IMR-90 (cell line): ENCODE measurements around the gene CGN. TPM values are rescaled to one million over a fixed set of nuclear protein-coding genes. Genes with fewer than 3 reads are reported as not detected.
A peak's percentile ranks its signal among the peaks of the same experiment; 100 is the strongest.

Experiments
- ATAC-seq: fragments of 200-7000 bp; cut with Tn5 transposase; 2 replicates; pipeline ENCODE4 v1.9.1; 2020; ENCODE audit warnings: low read depth, mild to moderate bottlenecking, moderate library complexity
- BruUV-seq: library from RNA; stranded (reverse); fragments of 400-500 nt; replicated peaks from 2 replicates; lab custom pipeline; 2021; lab: Mats Ljungman, UMichigan
- CTCF ChIA-PET: fragments of 300-600 bp; formaldehyde crosslinking; extraction: SDS; loops from one replicate; lab custom pipeline; 2021; ENCODE audit warnings: antibody characterized with exemption; lab: Yijun Ruan, JAX
- POLR2A ChIA-PET: fragments of 300-600 bp; sonication (Branson Sonifier 250); formaldehyde crosslinking; loops from one replicate; lab custom pipeline; 2022; ENCODE audit warnings: antibody characterized with exemption; ENCODE audit not compliant: unreplicated experiment; lab: Charles Lee
- DNase-seq: peaks from one replicate; pipeline ENCODE4 v3.0.0; 2013
- H2AFZ ChIP-seq: replicated peaks from 2 replicates; pipeline ENCODE3; 2013; ENCODE audit warnings: low read length, mild to moderate bottlenecking; ENCODE audit not compliant: poor library complexity
- H2AK5ac ChIP-seq: 2 replicates; pipeline ENCODE4 v1.6.1; 2013; ENCODE audit warnings: low read depth, low read length, inconsistent platforms
- H2AK9ac ChIP-seq: replicated peaks from 2 replicates; pipeline ENCODE3; 2013; ENCODE audit warnings: mild to moderate bottlenecking, low read depth, low read length, moderate library complexity; ENCODE audit not compliant: poor library complexity
- H2BK120ac ChIP-seq: 2 replicates; pipeline ENCODE4 v1.6.1; 2013; ENCODE audit warnings: low read depth, low read length, inconsistent platforms
- H2BK15ac ChIP-seq: 3 replicates; pipeline ENCODE4 v1.6.1; 2013; ENCODE audit warnings: low read depth, low read length, inconsistent platforms
- H2BK20ac ChIP-seq: 2 replicates; pipeline ENCODE4 v1.6.1; 2013; ENCODE audit warnings: low read depth, mild to moderate bottlenecking, inconsistent platforms, low read length, moderate library complexity
- H2BK5ac ChIP-seq: 2 replicates; pipeline ENCODE4 v1.6.1; 2013; ENCODE audit warnings: mild to moderate bottlenecking, low read depth, low read length, inconsistent platforms; ENCODE audit not compliant: poor library complexity, severe bottlenecking
- H3K14ac ChIP-seq: replicated peaks from 2 replicates; pipeline ENCODE4 v1.6.1; 2013; ENCODE audit warnings: low read depth, low read length, inconsistent platforms
- H3K18ac ChIP-seq: 2 replicates; pipeline ENCODE4 v1.6.1; 2013; ENCODE audit warnings: low read depth, low read length, control low read depth
- H3K23ac ChIP-seq: 2 replicates; pipeline ENCODE4 v1.6.1; 2013; ENCODE audit warnings: low read depth, low read length, inconsistent platforms
- H3K27ac ChIP-seq: 2 replicates; pipeline ENCODE4 v1.5.1; 2013; ENCODE audit warnings: mild to moderate bottlenecking, control low read depth, low read length; ENCODE audit not compliant: insufficient read depth
- H3K27me3 ChIP-seq: 2 replicates; pipeline ENCODE4 v1.6.1; 2013; ENCODE audit warnings: low read length; ENCODE audit not compliant: control insufficient read depth, insufficient read depth
- H3K36me3 ChIP-seq: 2 replicates; pipeline ENCODE4 v1.6.1; 2013; ENCODE audit warnings: low read length, mixed read lengths; ENCODE audit not compliant: control insufficient read depth, insufficient read depth
- H3K4ac ChIP-seq: 2 replicates; pipeline ENCODE4 v1.6.1; 2013; ENCODE audit warnings: low read depth, low read length, inconsistent platforms
- H3K4me1 ChIP-seq: 2 replicates; pipeline ENCODE4 v1.6.1; 2013; ENCODE audit warnings: low read length, mixed read lengths; ENCODE audit not compliant: control insufficient read depth, insufficient read depth
- H3K4me2 ChIP-seq: 2 replicates; pipeline ENCODE4 v1.6.1; 2013; ENCODE audit warnings: low read depth, mild to moderate bottlenecking, control low read depth, low read length, moderate library complexity
- H3K4me3 ChIP-seq: 2 replicates; pipeline ENCODE4 v1.5.1; 2013; ENCODE audit warnings: low read depth, mild to moderate bottlenecking, control low read depth, low read length, moderate library complexity; ENCODE audit not compliant: insufficient read depth
- H3K56ac ChIP-seq: 2 replicates; pipeline ENCODE4 v1.6.1; 2013; ENCODE audit warnings: low read length, inconsistent platforms; ENCODE audit not compliant: insufficient read depth; ENCODE audit errors: extremely low read depth
- H3K79me1 ChIP-seq, 2 experiments: 2 replicates each; pipeline ENCODE4 v1.6.1; 2013; ENCODE audit warnings: low read length in 2 of 2, inconsistent platforms in 1 of 2, low read depth in 1 of 2
- H3K9ac ChIP-seq: 2 replicates; pipeline ENCODE4 v1.6.1; 2013; ENCODE audit warnings: low read depth, low read length, control low read depth
- H3K9me1 ChIP-seq: 2 replicates; pipeline ENCODE4 v1.6.1; 2013; ENCODE audit warnings: low read length, inconsistent platforms; ENCODE audit not compliant: insufficient read depth
- H3K9me3 ChIP-seq: 2 replicates; pipeline ENCODE4 v1.6.1; 2013; ENCODE audit warnings: low read length; ENCODE audit not compliant: control insufficient read depth, insufficient read depth
- H4K20me1 ChIP-seq: 2 replicates; pipeline ENCODE4 v1.6.1; 2013; ENCODE audit warnings: low read length, inconsistent platforms; ENCODE audit not compliant: insufficient read depth
- H4K5ac ChIP-seq: 2 replicates; pipeline ENCODE4 v1.6.1; 2013; ENCODE audit warnings: mild to moderate bottlenecking, low read depth, low read length, control low read depth
- H4K8ac ChIP-seq, 2 experiments: 2 replicates each; pipeline ENCODE4 v1.6.1; 2013; ENCODE audit warnings: low read depth in 2 of 2, low read length in 2 of 2, control low read depth in 1 of 2, inconsistent platforms in 1 of 2
- H4K91ac ChIP-seq: 2 replicates; pipeline ENCODE4 v1.6.1; 2013; ENCODE audit warnings: low read depth, low read length, inconsistent platforms; ENCODE audit not compliant: insufficient read depth
- CHD1 ChIP-seq: IDR thresholded peaks from 2 replicates; pipeline ENCODE4 v1.6.1; 2012; ENCODE audit warnings: low read depth, low read length, improper control_type of control experiment
- CTCF ChIP-seq: conservative IDR thresholded peaks from 2 replicates; pipeline ENCODE4 v1.5.1; 2012; ENCODE audit warnings: mild to moderate bottlenecking, low read depth, low read length, improper control_type of control experiment
- ELK1 ChIP-seq: fragments of 150-350 bp; IDR thresholded peaks from 2 replicates; pipeline ENCODE4 v1.6.1; 2016; ENCODE audit warnings: low read depth, mild to moderate bottlenecking, low read length, moderate library complexity, borderline replicate concordance
- FOS ChIP-seq: fragments of 150-350 bp; IDR thresholded peaks from 2 replicates; pipeline ENCODE4 v1.6.1; 2016; ENCODE audit warnings: low read depth, low read length
- MAFK ChIP-seq: IDR thresholded peaks from 2 replicates; pipeline ENCODE4 v1.6.1; 2012; ENCODE audit warnings: low read depth, low read length, improper control_type of control experiment
- MXI1 ChIP-seq: IDR thresholded peaks from 2 replicates; pipeline ENCODE4 v1.6.1; 2012; ENCODE audit warnings: low read depth, mild to moderate bottlenecking, low read length, moderate library complexity, borderline replicate concordance
- RAD21 ChIP-seq: IDR thresholded peaks from 2 replicates; pipeline ENCODE4 v1.6.1; 2012; ENCODE audit warnings: low read length, improper control_type of control experiment
- RCOR1 ChIP-seq: IDR thresholded peaks from 2 replicates; pipeline ENCODE4 v1.6.1; 2012; ENCODE audit warnings: mild to moderate bottlenecking, low read length, improper control_type of control experiment; ENCODE audit not compliant: insufficient replicate concordance
- RFX5 ChIP-seq: IDR thresholded peaks from 2 replicates; pipeline ENCODE4 v1.8.0; 2012; ENCODE audit warnings: low read depth, mild to moderate bottlenecking, low read length, moderate library complexity
- WGBS, 2 experiments: methylation state at CpG; one replicate each; pipeline versions ENCODE4 v1.1.5 to v1.1.7; 2013; ENCODE audit warnings: missing lambda C conversion rate in 2 of 2; ENCODE audit not compliant: insufficient read length in 1 of 2; ENCODE audit errors: extremely low coverage in 2 of 2; 5-methylcytosine and 5-hydroxymethylcytosine counted together
- dilution Hi-C: fragments of 300-500 bp; cut with HindIII; formaldehyde crosslinking; loops from one replicate; pipeline ENCODE4 v1.14.3; 2018; ENCODE audit warnings: low sequenced_read_pairs; ENCODE audit not compliant: unreplicated experiment
- in situ Hi-C: fragments of 300-500 bp; cut with MboI; formaldehyde crosslinking; loops from 3 replicates; pipeline ENCODE4 v1.14.3; 2019; ENCODE audit warnings: low sequenced_read_pairs, inconsistent platforms, mixed read lengths
- intact Hi-C: fragments of 100-400 bp; cut with micrococcal nuclease; formaldehyde crosslinking; loops from 2 replicates; pipeline ENCODE4 v1.10.0; 2022
- polyA plus RNA-seq, 3 experiments: library from polyadenylated mRNA; depleted of rRNA; stranded (reverse); fragments of >200 nt; gene quantifications; 2 replicates each; pipeline ENCODE4 v1.2.3, GENCODE V29; 2012; ENCODE audit warnings: low replicate concordance in 1 of 3
- total RNA-seq: library from RNA; depleted of rRNA; stranded (reverse); fragments of >200 nt; gene quantifications from 2 replicates; pipeline ENCODE4 v1.2.3, GENCODE V29; 2012

The CGN gene
- total and polyA plus RNA-seq, 2 of the 4 experiments (the other 2 are of a cell fraction), result 0.34 to 0.36 TPM

GRCh38 chr1:151486557-151486956, 24.6 kb upstream of the CGN start:
- intact Hi-C loops (no loop called here), dilution Hi-C loops (no loop called here), in situ Hi-C loops (no loop called here)
- Histone ChIP-seq H3K9me1 (no peaks in the 10 kb centered on the region), H3K14ac (no peak overlapping the region), H3K27me3 (no peaks in the 10 kb centered on the region; the same call in 1 of the 2 replicates), H3K27ac (no peak overlapping the region), H2BK20ac (no peak overlapping the region), H3K9me3 (peaks cover 4% of the 10 kb centered on the region), H3K23ac (no peak overlapping the region), H3K18ac (no peak overlapping the region), H4K5ac (no peak overlapping the region), H2AK9ac (no peak overlapping the region), H3K4me2 (no peak overlapping the region), H3K36me3 (no peaks in the 10 kb centered on the region), H3K9ac (no peak overlapping the region), H4K8ac (no peak overlapping the region), H3K4me3 (no peak overlapping the region), H3K79me1 (no peaks in the 10 kb centered on the region), H3K4ac (no peak overlapping the region), H3K56ac (no peak overlapping the region), H4K91ac (no peak overlapping the region), H4K20me1 (no peaks in the 10 kb centered on the region), H3K4me1 (no peaks in the 10 kb centered on the region), H2AFZ (peak overlapping the region; percentile 77), H2BK5ac (no peak overlapping the region), H2BK15ac (no peak overlapping the region), H2BK120ac (no peak overlapping the region), H2AK5ac (no peak overlapping the region)
- no CpG with 5 or more reads among the region's 1 CpG for WGBS, 2 experiments
- POLR2A ChIA-PET, result no interaction called here
- no peak for DNase-seq
- CTCF ChIA-PET, result no interaction called here
- no TSS peak for BruUV-seq
- ATAC-seq, result no peak
- TF ChIP-seq RAD21 (no peak), RFX5 (no peak), CTCF (no peak), ELK1 (no peak), CHD1 (no peak), MXI1 (no peak), MAFK (no peak), RCOR1 (no peak), FOS (no peak)
